HG02852 (cell line): ENCODE measurements around the gene GDI2.
"Not testable (repeated sequence)": the region's sequence is repeated elsewhere in the genome, so short reads cannot be mapped to it uniquely, and the experiment has no call there.

ENCODE experiments used
- ATAC-seq: cut with Tn5 transposase; IDR thresholded peaks from one replicate; pipeline ENCODE4 v1.9.1; 2021; ENCODE audit warnings: mild to moderate bottlenecking, moderate library complexity; ENCODE audit not compliant: unreplicated experiment

GDI2 gene

DNA sequence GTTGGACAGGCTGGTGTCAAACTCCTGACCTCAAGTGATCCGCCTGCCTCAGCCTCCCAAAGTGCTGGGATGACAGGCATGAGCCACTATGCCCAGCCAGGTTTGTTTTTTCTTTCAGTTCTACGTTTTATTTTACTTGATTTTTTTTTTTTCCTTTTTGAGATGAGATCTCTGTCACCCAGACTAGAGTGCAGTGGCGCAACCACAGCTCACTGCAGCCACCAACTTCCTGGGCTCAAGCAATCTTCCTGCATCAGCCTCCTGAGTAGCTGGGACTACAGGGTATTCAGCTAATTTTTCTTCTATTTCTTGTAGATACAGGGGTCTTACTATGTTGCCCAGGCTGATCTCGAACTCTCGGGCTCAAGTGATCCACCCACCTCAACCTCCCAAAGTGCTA, 24.3 kb downstream of the GDI2 start:
- ATAC-seq, result no peak

- no peak for ATAC-seq
Measured at GRCh38 chr10:5783300-5783699, 29.9 kb downstream of the GDI2 start.

- no peak for ATAC-seq
Measured at GRCh38 chr10:5782174-5782573, 31.1 kb downstream of the GDI2 start.

GRCh38 chr10:5779730-5780129, 33.5 kb downstream of the GDI2 start:
- ATAC-seq, result no peak

DNA sequence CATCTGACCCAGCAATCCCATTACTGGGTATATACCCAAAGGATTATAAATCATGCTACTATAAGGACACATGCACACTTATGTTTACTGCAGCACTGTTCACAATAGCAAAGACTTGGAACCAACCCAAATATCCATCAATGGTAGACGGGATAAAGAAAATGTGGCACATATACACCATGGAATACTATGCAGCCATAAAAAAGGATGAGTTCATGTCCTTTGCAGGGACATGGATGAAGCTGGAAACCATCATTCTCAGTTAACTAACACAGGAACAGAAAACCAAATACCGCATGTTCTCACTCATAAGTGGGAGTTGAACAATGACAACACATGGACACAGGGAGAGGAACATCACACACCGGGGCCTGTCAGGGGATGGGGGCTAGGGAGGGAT, 35.5 kb downstream of the GDI2 start:
- not testable (repeated sequence) for ATAC-seq

GRCh38 chr10:5776881-5777197, 36.4 kb downstream of the GDI2 start:
- no peak for ATAC-seq

DNA sequence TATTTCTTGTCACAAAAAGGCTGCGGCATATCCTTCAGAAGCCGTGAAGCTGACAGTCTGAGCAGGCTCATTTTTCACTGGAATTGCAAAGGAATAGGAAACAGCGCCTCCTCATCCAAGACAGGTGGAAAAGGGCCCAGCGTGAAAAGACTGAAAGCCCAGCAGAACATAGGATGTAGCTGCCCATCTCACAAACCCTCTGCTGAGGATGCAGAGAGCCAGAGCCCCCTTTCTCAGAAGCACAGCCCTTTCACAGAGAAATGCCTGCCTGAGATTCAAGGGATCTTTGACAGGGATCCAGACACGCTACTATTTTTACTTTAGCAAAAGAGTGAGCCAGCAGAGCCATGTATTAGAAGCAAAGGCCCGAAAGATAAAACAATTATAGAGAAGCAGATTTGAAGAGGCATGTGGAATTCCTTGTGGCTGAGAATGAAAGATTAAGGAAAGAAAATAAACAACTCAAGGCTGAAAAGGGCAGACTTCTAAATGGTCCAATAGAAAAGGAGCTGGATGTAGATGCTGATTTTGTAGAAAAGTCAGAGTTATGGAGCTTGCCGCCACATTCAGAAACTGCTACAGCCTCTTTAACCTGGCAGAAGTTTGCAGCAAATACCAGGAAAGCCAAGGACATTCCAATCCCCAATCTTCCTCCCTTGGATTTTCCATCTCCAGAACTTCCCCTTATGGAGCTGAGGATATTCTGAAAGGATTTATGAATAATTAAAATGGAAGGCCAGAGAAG, 36.9 kb downstream of the GDI2 start:
- no peak for ATAC-seq

DNA sequence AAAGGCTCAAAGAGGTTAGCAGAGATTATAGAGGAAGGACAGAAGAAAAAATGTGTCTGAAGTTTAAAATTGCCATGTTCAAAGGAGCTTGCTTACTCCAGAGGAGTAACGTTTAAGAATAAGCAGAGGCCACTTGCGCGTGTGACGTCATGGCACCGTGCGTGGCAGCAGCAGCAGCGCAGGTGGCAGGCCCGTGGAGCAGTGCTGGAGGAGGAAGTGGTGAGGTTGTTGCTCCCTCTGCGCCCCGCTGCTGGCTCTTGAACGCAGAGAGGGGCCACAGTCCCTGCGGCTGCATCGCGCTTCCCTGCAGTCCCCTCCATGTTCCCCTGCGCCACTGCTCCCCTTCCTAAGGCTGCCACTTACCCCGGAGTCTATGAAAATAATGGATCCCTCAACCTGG, 37.5 kb downstream of the GDI2 start:
- no peak for ATAC-seq

DNA sequence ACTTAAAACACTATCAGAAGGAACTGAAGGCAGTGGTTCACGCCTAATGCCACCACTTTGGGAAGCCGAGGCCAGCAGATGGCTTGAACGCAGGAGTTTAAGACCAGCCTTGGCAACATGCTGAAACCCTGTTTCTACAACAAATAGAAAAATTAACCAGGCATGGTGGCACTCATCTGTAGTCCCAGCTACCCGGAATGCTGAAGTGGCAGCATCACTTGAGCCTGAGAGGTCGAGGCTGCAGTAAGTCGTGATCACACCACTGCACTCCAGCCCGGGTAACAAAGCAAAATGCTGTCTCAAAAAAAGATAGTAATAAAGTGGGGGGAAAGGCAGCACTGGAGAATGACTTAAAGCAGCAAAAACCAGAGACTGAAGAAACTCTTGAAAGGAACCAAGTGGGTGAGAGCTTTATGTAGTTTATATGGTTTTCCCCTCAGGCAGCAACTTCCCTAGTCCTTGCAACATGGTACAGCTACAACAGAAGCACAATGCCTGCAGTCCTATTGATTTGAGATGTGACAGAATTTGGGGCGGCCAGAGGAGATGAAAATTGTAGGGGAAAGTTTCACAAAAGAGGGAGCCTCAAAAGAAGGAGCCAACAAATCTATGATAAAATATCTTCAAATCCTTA, 38.1 kb downstream of the GDI2 start:
- no peak for ATAC-seq

DNA sequence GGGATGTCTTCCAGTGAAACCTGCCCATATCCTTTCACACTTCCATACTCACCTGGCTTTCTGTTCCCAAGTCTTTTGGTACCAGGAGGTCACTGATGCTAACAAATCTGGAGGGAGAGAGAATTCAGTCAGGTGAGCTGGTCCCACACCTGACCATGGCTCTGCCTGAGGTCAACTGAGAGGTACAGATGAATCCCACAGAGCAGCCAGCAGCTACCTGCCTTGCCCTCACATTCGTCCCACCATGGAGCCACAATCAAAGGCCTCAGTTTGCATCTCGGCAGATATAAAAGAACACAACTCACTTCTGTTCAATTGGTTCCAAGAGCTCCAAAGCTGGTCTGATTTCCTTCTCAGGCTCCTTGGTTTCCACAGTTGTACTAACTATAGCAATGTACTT, 47.0 kb downstream of the GDI2 start:
- no peak for ATAC-seq

DNA sequence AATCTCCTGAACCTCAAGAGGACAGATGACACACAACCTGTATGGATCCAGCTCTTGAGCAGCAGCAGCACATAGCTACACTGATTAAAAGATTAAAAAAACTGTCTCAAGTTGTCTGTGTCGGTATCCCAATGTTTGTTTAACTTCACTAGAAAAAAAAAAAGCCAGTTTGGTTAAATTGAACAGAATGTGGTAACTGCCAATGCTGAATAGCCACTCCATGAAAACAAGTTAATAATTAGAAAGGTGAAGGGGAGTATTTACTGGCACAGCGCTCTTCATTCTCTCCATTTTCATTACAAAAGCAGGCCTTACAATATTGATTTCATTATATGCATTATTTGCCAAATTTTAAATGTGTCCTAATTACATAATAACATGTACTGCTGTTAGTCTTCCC, 47.6 kb downstream of the GDI2 start:
- ATAC-seq, result no peak

GRCh38 chr10:5764422-5765297, 48.6 kb downstream of the GDI2 start:
- ATAC-seq, result no peak

DNA sequence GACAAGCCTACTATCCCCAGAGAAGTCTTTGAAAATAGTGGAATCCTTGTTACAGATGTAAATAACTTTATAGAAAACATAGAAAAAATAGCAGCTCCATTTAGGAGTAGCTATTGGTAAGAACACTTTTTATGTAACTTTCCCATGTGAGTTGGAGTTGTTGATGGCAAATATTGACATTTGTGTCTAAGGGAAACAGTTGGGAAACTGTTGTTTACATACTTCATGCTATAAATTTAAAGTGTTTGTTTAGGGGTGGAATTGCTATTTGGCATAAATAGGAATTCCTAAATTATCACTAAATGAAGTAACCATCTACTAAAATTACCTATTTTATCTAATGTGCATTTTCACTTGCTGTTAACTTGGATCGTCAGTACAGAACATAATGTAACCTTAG, 50.7 kb downstream of the GDI2 start:
- no peak for ATAC-seq

- ATAC-seq, result no peak
Measured at GRCh38 chr10:5761220-5761619, 52.0 kb downstream of the GDI2 start.

GRCh38 chr10:5760515-5760914, 52.7 kb downstream of the GDI2 start:
- ATAC-seq, result no peak

DNA sequence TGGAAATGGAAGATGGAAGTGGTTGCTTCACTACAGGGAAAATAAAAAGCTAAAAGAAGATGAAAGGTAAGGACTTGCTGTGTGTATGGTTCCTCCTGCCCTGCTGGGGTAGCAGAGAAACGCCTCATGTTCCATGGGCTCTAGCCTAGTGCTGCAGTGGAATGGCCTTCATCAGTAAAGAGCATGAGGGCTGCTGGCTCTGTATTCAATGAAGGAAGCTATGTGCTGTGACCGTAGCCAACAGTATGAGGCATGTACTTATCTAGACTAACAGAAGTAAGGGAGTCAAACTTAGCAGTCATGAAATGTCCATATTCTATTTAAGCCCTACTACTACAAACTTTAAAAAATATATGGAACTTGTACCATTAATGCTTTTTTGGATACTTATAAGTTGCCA, 54.3 kb downstream of the GDI2 start:
- no peak for ATAC-seq

DNA sequence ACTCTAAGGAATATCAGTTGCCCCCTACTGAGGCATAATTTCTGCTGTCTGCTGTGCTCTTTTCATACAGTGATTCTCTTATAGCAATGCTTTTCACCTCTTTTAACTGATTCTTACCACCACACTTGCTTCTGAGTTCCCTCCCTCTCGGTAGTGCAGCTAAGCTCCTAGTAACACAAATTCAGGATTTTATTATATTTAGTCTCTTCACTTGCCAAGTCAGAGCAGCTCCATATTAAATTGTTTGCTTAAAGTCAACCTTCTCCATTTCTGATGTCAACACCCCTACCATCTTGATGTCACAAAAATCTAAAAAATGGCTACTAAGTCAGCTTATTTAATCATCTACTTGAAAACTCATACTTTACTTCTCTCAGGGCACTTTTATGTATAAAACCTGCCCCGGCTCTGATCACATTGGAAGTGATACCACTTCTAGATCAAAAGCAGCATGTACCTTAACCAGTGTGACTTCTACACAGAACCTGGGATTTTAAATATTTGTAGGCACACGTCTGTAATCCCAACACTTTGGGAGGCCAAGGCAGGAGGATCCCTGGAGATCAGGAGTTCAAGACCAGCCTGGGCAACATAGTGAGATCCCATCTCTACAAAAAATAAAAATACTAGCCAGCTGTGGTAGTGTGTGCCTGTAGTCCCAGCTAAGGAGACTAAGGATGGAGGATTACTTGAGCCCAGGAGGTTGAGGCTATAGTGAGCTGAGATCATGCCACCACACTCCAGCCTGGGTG, 55.3 kb downstream of the GDI2 start:
- ATAC-seq, result no peak

GRCh38 chr10:5752301-5752871, 60.8 kb downstream of the GDI2 start:
- no peak for ATAC-seq

DNA sequence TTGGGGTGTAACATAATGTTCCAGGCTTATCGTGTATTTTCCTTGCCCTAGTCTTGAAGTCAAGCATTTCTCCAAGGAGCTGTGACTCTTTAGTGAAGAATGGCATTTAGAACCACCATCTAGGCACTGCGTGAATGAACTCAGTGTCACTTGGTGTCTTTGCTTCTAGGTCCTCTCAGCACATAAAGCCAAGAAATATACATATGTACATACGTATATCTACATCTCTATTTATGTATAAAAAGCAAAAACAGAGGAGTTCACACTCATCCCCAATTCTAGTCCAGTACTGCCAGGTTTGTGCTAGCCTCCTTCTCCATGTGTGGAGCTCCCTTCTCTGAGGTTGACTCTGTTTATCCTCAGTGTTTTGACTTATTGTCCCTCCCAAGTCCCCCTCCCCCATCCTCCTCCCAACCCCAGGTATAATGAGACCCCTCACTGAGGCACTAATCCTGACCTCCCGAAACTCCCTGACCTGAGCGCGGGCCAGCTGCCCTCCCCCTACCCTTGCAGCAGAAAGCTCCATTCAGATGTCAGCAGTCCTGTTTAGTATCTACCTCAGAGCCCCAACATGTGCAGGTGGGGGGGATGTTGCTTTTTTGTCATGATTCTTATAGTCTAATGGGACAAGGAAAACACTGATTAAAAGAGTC, 61.5 kb downstream of the GDI2 start:
- ATAC-seq, result no peak

GRCh38 chr10:5748394-5748803, 64.8 kb downstream of the GDI2 start:
- ATAC-seq, result no peak
